Parathyroid adenoma (tissue), 2 donors: ENCODE measurements around the gene RBFOX1.

Source experiments
- H2AFZ ChIP-seq: fragments of 300-600 bp; sonication (generic); one replicate; pipeline ENCODE4 v1.7.0; 2017; ENCODE audit warnings: antibody characterized with exemption, mild to moderate bottlenecking
- H3K27ac ChIP-seq: fragments of 300-600 bp; sonication (generic); one replicate; pipeline ENCODE4 v1.7.0; 2017
- H3K27me3 ChIP-seq: fragments of 300-600 bp; sonication (generic); one replicate; pipeline ENCODE4 v1.7.0; 2017; ENCODE audit warnings: low read length; ENCODE audit not compliant: control insufficient read depth, insufficient read depth
- H3K36me3 ChIP-seq: fragments of 300-600 bp; sonication (generic); one replicate; pipeline ENCODE4 v1.7.0; 2017; ENCODE audit warnings: low read length; ENCODE audit not compliant: control insufficient read depth, insufficient read depth
- H3K4me1 ChIP-seq: fragments of 300-600 bp; sonication (generic); one replicate; pipeline ENCODE4 v1.7.0; 2017; ENCODE audit warnings: control low read depth
- H3K4me2 ChIP-seq: fragments of 300-600 bp; sonication (generic); one replicate; pipeline ENCODE4 v1.7.0; 2017; ENCODE audit warnings: low read length
- H3K4me3 ChIP-seq: fragments of 300-600 bp; sonication (generic); one replicate; pipeline ENCODE4 v1.7.0; 2017; ENCODE audit warnings: low read depth, low read length
- H3K79me2 ChIP-seq: fragments of 300-600 bp; sonication (generic); one replicate; pipeline ENCODE4 v1.7.0; 2017; ENCODE audit warnings: control low read depth
- H3K9ac ChIP-seq: fragments of 300-600 bp; sonication (generic); one replicate; pipeline ENCODE4 v1.7.0; 2017; ENCODE audit warnings: mild to moderate bottlenecking
- H3K9me3 ChIP-seq: fragments of 300-600 bp; sonication (generic); one replicate; pipeline ENCODE4 v1.7.0; 2017; ENCODE audit warnings: low read length; ENCODE audit not compliant: control insufficient read depth
- TF ChIP-seq, protein P1 (sequence below): fragments of 300-600 bp; sonication (generic); IDR thresholded peaks from one replicate; pipeline ENCODE4 v1.7.0; 2017; ENCODE audit warnings: antibody characterized with exemption, mild to moderate bottlenecking
- donor health status: primary hyperparathyroidism.

The RBFOX1 gene

GRCh38 chr16:7509963-7510601 lies 177.4 kb downstream of the RBFOX1 start:
- H3K27ac ChIP-seq, result no peak overlapping the region
- no peaks in the 10 kb centered on the region for H3K9me3 ChIP-seq
- H3K4me2 ChIP-seq, result no peak overlapping the region
- no peak overlapping the region for H2AFZ ChIP-seq
- H3K79me2 ChIP-seq, result no peaks in the 10 kb centered on the region
- H3K9ac ChIP-seq, result no peak overlapping the region
- TF ChIP-seq, protein P1, sequence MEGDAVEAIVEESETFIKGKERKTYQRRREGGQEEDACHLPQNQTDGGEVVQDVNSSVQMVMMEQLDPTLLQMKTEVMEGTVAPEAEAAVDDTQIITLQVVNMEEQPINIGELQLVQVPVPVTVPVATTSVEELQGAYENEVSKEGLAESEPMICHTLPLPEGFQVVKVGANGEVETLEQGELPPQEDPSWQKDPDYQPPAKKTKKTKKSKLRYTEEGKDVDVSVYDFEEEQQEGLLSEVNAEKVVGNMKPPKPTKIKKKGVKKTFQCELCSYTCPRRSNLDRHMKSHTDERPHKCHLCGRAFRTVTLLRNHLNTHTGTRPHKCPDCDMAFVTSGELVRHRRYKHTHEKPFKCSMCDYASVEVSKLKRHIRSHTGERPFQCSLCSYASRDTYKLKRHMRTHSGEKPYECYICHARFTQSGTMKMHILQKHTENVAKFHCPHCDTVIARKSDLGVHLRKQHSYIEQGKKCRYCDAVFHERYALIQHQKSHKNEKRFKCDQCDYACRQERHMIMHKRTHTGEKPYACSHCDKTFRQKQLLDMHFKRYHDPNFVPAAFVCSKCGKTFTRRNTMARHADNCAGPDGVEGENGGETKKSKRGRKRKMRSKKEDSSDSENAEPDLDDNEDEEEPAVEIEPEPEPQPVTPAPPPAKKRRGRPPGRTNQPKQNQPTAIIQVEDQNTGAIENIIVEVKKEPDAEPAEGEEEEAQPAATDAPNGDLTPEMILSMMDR, result no peak
- H3K36me3 ChIP-seq, result no peaks in the 10 kb centered on the region
- H3K27me3 ChIP-seq, result no peaks in the 10 kb centered on the region
- H3K4me1 ChIP-seq, result no peaks in the 10 kb centered on the region
- H3K4me3 ChIP-seq, result no peak overlapping the region

GRCh38 chr16:7511549-7512260 lies 179.1 kb downstream of the RBFOX1 start:
- Histone ChIP-seq H3K27me3 (no peaks in the 10 kb centered on the region), H3K9ac (no peak overlapping the region), H2AFZ (no peak overlapping the region), H3K4me3 (no peak overlapping the region), H3K36me3 (no peaks in the 10 kb centered on the region), H3K79me2 (no peaks in the 10 kb centered on the region), H3K9me3 (no peaks in the 10 kb centered on the region), H3K4me2 (no peak overlapping the region), H3K27ac (no peak overlapping the region), H3K4me1 (no peaks in the 10 kb centered on the region)
- TF ChIP-seq, protein P1, result no peak

DNA sequence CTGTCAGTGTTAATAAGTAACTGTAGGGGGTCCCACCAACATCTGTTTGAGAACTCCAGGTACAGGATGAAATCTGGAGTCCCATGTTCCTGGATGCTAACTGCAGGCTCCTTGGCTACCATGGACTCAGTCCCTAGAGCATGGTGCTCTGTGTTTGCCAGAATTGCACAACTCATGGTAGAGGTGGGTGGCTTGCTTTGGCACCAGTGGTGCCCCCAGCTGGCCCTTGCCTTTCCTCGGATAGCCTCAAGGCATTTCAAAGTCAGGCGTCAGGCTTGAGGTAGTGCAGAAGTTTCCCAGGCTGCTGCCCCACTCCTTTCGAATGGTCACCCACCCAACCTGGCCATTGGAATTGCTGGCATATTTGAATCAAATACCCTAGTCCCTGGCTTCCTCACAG lies 179.9 kb downstream of the RBFOX1 start:
- TF ChIP-seq, protein P1, result no peak

GRCh38 chr16:7513429-7513828 lies 180.8 kb downstream of the RBFOX1 start:
- H3K36me3 ChIP-seq, result no peaks in the 10 kb centered on the region
- H3K27me3 ChIP-seq, result no peaks in the 10 kb centered on the region
- H3K4me1 ChIP-seq, result no peaks in the 10 kb centered on the region
- H3K27ac ChIP-seq, result no peak overlapping the region
- no peak overlapping the region for H3K4me3 ChIP-seq
- no peak overlapping the region for H3K9ac ChIP-seq
- TF ChIP-seq, protein P1, result no peak
- H3K4me2 ChIP-seq, result no peak overlapping the region
- H3K79me2 ChIP-seq, result no peaks in the 10 kb centered on the region
- H3K9me3 ChIP-seq, result no peaks in the 10 kb centered on the region
- no peak overlapping the region for H2AFZ ChIP-seq

More for the DNA sequence above, 179.9 kb downstream of the RBFOX1 start:
- H3K36me3 ChIP-seq, result no peaks in the 10 kb centered on the region
- no peak overlapping the region for H2AFZ ChIP-seq
- H3K9ac ChIP-seq, result no peak overlapping the region
- H3K4me2 ChIP-seq, result no peak overlapping the region
- H3K79me2 ChIP-seq, result no peaks in the 10 kb centered on the region
- no peaks in the 10 kb centered on the region for H3K9me3 ChIP-seq
- H3K27ac ChIP-seq, result no peak overlapping the region
- H3K4me3 ChIP-seq, result no peak overlapping the region
- no peaks in the 10 kb centered on the region for H3K27me3 ChIP-seq
- no peaks in the 10 kb centered on the region for H3K4me1 ChIP-seq

DNA sequence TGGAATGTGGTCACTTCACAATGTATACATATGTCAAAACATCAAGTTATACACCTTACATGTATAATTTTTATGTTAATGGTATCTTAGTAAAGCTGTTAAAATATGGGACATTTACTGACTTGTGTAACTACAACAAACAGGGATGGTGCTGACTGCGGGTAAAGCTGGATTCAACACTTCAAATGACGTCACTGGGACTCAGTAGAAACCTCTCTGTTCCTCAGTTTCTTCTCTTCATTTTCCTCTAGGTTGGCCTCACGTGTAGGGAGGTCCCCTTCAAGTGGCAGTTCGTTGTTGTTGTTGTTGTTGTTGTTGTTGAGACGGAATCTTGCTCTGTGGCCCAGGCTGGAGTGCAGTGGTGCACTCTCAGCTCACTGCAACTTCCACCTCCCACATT lies 182.9 kb downstream of the RBFOX1 start:
- Histone ChIP-seq H3K27me3 (no peaks in the 10 kb centered on the region), H3K9ac (no peak overlapping the region), H3K27ac (no peak overlapping the region), H3K4me1 (no peaks in the 10 kb centered on the region), H3K4me3 (no peak overlapping the region), H3K36me3 (no peaks in the 10 kb centered on the region), H3K9me3 (no peaks in the 10 kb centered on the region), H2AFZ (no peak overlapping the region), H3K4me2 (no peak overlapping the region), H3K79me2 (no peaks in the 10 kb centered on the region)
- TF ChIP-seq, protein P1, result no peak
